ENCODE results near the gene ZNF629. TPM values are rescaled to one million over a fixed set of nuclear protein-coding genes. Genes with fewer than 3 reads are reported as not detected.

ZNF629 gene
- total RNA-seq, 1 donor from 2014 or later, result 4.2 TPM

- Histone ChIP-seq H3K4me3 (ENCODE audit: low read depth, low read length) (no peak overlapping the region), H3K36me3 (ENCODE audit: control insufficient read depth, insufficient read depth, low read length) (peaks cover 31% of the 10 kb centered on the region), H3K27me3 (ENCODE audit: control insufficient read depth, insufficient read depth, low read length) (no peaks in the 10 kb centered on the region)
- DNase-seq (ENCODE audit: low read depth) (no peak), FAIRE-seq (no peak)
- TF ChIP-seq, protein P1, sequence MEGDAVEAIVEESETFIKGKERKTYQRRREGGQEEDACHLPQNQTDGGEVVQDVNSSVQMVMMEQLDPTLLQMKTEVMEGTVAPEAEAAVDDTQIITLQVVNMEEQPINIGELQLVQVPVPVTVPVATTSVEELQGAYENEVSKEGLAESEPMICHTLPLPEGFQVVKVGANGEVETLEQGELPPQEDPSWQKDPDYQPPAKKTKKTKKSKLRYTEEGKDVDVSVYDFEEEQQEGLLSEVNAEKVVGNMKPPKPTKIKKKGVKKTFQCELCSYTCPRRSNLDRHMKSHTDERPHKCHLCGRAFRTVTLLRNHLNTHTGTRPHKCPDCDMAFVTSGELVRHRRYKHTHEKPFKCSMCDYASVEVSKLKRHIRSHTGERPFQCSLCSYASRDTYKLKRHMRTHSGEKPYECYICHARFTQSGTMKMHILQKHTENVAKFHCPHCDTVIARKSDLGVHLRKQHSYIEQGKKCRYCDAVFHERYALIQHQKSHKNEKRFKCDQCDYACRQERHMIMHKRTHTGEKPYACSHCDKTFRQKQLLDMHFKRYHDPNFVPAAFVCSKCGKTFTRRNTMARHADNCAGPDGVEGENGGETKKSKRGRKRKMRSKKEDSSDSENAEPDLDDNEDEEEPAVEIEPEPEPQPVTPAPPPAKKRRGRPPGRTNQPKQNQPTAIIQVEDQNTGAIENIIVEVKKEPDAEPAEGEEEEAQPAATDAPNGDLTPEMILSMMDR (IDR thresholded peaks at IDR 0.05; ENCODE audit: insufficient read depth, low read length, severe bottlenecking), result no peak
Observed at GRCh38 chr16:30773826-30774225, 13.2 kb downstream of the ZNF629 start.

- FAIRE-seq (no peak), DNase-seq (ENCODE audit: low read depth) (no peak)
- Histone ChIP-seq H3K27me3 (ENCODE audit: control insufficient read depth, insufficient read depth, low read length) (no peaks in the 10 kb centered on the region), H3K36me3 (ENCODE audit: control insufficient read depth, insufficient read depth, low read length) (peaks cover 45% of the 10 kb centered on the region), H3K4me3 (ENCODE audit: low read depth, low read length) (no peak overlapping the region)
- TF ChIP-seq, protein P1 (IDR thresholded peaks at IDR 0.05; ENCODE audit: insufficient read depth, low read length, severe bottlenecking), result no peak
Observed at GRCh38 chr16:30771726-30772125, 15.3 kb downstream of the ZNF629 start.

DNA sequence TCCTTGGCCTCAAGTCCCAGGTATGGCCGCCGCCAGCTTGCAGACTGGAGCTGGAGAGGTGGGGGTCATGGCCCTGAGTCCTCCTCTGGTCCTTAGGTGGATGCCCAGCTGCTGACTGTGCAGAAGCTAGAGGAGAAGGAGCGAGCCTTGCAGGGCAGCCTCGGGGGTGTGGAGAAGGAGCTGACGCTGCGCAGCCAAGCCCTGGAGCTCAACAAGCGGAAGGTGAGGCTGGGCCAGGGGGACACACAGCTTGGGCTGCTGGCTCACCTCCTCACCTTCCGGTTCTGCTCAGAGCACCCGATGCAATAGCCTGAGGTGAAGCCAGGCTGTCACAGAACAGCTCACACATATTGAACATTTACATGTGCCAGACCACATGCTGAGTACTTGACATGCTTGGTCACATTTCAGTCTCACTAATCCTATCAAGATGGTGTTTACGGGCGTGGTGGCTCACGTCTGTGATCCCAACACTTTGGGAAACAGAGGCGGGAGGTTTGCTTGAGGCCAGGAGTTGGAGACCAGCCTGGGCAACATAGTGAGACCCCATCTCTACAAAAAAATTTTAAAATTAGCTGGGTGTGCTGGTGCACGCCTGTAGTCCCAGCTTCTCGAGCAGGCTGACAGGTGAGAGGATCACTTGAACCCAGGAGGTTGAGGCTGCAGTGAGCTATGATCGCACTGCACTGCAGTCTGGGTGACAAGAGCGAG is 17.5 kb downstream of the ZNF629 start:
- H3K36me3 ChIP-seq (ENCODE audit: control insufficient read depth, insufficient read depth, low read length), result peaks cover 64% of the 10 kb centered on the region
- FAIRE-seq, result no peak
- H3K27me3 ChIP-seq (ENCODE audit: control insufficient read depth, insufficient read depth, low read length), result no peaks in the 10 kb centered on the region
- H3K4me3 ChIP-seq (ENCODE audit: low read depth, low read length), result no peak overlapping the region
- TF ChIP-seq, protein P1 (IDR thresholded peaks at IDR 0.05; ENCODE audit: insufficient read depth, low read length, severe bottlenecking), result no peak
- no peak for DNase-seq (ENCODE audit: low read depth)

DNA sequence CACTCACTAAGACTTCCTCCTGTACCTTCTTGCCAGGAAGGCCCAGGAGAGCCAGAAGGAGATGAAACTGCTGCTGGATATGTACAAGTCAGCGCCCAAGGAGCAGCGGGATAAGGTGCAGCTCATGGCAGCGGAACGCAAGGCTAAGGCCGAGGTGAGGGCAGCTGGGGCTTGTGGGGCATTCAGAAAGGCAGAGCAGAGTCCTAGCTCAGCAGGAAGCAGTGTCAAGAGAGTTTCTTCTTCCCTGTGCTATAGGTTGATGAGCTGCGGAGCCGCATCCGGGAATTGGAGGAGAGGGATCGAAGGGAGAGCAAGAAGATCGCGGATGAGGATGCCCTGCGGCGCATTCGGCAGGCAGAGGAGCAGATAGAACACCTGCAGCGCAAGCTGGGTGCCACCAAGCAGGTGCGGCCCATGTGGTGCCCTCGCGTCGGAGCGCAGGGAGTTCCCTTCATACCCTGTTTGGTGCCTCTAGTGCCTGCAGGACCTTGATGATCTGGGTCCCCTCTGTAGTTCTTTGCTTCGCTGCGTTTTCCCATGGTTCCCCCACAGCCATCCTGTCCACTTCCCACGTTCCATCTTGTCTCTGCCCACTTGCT is 18.3 kb downstream of the ZNF629 start:
- DNase-seq (ENCODE audit: low read depth), result no peak
- TF ChIP-seq, protein P1 (IDR thresholded peaks at IDR 0.05; ENCODE audit: insufficient read depth, low read length, severe bottlenecking), result no peak
- H3K4me3 ChIP-seq (ENCODE audit: low read depth, low read length), result no peak overlapping the region
- peaks cover 66% of the 10 kb centered on the region for H3K36me3 ChIP-seq (ENCODE audit: control insufficient read depth, insufficient read depth, low read length)
- no peak for FAIRE-seq
- no peaks in the 10 kb centered on the region for H3K27me3 ChIP-seq (ENCODE audit: control insufficient read depth, insufficient read depth, low read length)

- Histone ChIP-seq H3K4me3 (ENCODE audit: low read depth, low read length) (no peak overlapping the region), H3K36me3 (ENCODE audit: control insufficient read depth, insufficient read depth, low read length) (peaks cover 63% of the 10 kb centered on the region), H3K27me3 (ENCODE audit: control insufficient read depth, insufficient read depth, low read length) (no peaks in the 10 kb centered on the region)
- no peak for FAIRE-seq
- TF ChIP-seq, protein P1 (IDR thresholded peaks at IDR 0.05; ENCODE audit: insufficient read depth, low read length, severe bottlenecking), result no peak
- no peak for DNase-seq (ENCODE audit: low read depth)
Observed at GRCh38 chr16:30767767-30768465, 19.1 kb downstream of the ZNF629 start.

Data from bronchial epithelial cell (primary cell).